ELR (cell line): ENCODE results near the gene GNAT3.

ENCODE experiments used
- DNase-seq: peaks from one replicate; pipeline ENCODE4 v3.0.0-alpha.2; 2015; ENCODE audit warnings: low read depth

GNAT3 gene

DNA sequence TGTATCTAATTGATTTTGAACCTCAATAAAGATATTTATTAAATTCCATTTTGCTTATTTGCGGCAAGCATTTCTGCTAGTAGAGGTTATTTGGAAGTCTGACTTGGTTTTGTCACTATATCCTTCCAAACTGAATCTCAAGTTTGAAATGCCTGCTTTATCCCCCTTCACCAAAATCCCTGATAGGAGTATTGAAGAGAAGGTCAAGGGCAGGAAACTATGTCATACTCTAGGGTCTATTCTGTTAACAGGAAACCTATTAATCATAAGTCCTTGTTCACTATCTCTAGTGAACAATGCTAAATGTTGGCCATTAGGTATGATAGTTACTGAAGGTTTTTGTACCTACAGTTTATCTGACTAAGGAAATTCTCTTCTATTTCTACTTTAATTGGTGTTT lies 11.5 kb downstream of the GNAT3 start:
- no peak for DNase-seq

DNA sequence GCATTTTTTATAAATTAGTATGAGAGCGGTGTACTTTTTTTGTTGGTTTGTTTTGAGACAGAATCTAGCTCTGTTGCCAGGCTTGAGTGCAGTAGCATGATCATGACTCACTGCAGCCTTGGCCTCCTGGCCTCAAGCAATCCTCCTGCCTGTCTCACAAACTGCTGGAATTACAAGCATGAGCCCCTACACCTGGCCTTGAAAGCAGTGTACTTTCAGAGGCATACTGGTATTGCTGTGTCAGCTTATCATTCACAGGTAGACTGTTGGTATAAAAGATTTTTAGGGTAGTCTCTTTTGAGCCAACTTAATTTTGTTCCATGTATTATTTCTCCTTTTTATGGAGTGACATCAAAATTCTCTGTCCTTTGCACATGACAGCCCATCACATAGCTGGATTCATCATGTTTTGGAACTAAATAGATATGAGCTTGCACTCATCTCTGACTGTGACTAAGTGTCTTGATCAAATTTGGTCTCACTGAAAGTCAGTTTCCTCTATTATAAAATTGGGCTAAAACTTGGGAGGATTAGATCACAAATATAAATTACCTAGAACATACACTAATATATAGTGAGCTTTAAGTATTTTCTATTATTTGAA lies 12.4 kb downstream of the GNAT3 start:
- DNase-seq: peak; percentile 90

DNA sequence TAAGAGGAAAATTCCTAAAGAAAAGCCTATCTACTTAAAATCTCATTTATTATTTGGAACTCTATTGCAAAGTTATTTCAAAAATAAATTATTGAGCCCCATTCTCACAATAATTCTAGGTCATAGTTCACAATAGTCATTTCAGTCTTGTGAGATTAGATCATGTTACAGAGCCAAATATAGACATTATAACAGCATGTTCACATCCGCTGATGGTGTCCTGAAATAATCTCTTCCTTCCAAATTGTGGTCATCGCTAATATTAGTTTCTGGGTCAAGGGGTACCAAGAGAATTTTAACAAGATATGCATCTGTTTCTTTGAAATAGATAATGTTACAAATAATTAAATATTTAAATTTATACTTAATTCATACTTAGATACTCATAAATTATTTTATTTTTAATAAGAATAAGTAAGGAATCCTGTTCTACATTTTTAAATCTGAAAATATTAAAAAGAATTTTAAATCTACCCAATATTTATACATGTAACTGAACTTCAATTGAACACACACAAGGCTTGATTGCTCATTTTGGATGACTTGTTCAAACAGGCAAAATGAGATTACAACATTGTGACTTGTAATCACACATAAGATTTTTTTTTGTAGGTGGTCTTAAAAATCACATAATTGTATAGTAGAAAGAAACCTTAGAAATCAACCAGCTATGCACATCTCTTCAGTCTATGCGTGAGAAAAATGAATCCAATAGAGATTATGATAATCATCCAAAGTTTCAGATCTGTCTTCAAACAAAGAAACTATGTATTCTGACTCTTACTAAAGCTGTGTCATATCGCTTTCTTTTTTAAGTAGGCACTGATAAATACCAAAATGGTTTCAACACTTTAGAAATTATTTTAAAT lies 13.1 kb downstream of the GNAT3 start:
- DNase-seq: peak; percentile 71

DNA sequence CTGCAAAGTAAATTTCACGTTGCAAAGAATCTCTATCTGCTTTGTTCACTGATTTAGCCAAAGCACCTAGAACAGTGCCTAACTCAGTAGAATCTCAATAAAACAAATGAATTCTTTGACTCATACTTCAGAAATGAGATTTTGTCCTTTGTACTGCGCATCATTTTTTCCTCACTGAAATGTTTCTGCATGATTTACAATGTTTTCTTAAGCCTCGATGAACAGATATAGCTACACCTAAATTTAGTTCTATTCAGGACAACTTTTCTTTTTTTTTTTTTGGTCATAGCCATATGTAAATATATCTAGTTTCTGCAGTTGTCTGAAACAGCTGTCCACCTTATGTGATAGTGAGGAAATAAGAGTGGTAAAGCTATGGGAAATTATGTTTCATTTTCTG lies 15.3 kb downstream of the GNAT3 start:
- no peak for DNase-seq

DNA sequence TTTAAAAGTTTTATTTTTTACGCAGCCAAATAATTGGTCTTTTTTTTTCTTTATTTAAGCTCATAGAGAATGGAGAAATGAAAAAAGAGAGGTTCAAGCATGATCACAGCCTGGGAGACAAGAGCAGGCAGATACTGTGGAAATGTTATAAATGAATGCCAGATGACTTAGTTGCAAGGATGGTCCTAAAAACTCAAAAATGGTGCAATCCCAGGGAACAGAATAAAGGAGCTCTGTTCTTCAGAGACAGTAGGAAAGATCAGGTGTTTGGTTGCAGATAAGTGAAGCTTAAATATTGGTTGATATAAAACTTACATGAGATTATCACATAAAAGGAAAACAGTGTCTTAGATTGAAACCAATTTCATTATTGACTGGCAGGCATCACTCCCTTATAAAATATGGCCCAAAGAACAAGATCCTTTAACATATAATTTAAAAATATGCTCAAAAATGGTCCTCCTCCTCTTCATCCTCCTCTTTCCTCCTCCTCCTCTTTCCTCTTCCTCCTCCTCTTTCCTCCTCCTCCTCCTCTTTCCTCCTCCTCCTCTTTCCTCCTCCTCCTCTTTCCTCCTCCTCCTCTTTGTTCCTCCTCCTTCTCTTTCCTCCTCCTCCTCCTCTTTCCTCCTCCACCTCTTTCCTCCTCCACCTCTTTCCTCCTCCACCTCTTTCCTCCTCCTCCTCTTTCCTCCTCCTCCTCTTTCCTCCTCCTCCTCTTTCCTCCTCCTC lies 18.6 kb downstream of the GNAT3 start:
- DNase-seq: no peak

DNA sequence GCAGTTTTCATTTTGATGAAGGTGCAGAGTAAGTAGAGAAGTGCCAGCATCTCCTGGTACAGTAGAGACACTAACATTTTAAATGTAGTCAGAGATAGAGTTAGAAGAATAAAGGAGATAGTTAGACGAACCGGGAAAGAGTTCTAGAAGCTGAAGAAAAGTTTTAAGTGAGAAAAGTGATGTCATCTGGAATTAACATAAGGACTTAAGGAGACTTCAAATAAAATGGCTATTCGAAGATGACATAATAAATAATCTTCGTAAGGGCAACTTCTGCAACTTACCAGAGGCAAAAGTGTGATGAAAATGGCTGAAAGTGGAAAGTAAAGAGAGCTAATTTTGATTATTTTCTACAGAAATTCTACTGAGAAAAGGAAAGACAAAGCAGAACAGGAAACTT lies 20.4 kb downstream of the GNAT3 start:
- DNase-seq: no peak

DNA sequence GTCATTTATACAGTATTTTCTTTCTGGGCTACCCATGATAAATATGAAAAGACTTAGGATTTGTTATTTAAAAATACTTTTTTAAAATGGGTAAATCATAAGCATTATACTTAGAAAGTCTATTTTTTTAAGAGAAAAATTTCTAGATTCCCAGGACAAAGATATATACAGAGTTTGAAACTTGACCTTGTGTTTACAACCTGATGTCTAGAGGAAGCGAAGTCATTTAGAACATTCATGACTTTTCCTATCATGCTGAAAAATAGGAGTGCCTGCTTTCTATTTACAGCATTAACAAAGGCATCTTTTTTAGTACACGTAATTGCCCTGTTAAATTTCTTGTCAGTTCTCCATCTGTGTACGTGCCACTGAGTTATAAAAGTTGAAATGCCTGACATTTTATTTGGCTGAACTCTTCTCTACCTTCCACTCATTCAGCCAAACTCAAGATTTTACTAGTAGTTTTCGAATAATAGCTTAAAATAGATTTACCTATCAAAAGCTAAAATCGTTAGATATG lies 23.0 kb downstream of the GNAT3 start:
- no peak for DNase-seq

DNA sequence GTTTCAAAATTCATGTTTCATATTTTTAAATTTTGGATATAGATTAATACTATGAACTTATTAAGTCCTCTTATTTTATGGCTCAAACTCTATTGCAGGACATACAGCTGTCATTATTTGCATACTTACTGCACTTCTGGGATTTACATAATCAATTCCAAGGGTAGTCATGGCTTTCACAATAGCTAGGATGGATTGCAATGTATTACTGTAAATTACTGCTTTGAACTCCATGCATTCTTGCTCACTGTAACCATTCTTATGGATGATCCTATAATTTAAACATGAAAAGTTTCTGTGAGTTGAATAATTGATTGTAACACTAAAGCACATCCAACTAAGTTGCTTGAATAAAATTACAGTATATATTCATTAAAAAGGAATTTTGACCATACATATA lies 23.5 kb downstream of the GNAT3 start:
- DNase-seq: no peak

DNA sequence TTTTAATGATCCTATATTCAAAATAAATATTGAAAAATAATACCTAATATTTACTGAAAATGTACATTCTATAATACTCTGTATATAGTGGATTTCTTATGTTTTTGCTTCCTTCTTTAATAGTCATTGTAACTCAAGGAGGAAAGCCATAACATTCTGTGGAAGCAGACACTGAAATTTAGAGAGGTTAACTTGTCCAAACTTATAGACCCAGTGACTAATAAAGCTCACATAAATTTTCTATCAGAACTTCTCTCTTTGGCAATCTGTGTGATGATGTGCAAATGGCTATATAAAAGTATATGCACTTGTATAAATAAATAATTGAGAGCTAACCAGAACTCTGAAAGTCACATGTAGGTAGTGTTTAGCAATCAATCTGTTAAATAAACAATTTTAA lies 26.1 kb downstream of the GNAT3 start:
- no peak for DNase-seq

DNA sequence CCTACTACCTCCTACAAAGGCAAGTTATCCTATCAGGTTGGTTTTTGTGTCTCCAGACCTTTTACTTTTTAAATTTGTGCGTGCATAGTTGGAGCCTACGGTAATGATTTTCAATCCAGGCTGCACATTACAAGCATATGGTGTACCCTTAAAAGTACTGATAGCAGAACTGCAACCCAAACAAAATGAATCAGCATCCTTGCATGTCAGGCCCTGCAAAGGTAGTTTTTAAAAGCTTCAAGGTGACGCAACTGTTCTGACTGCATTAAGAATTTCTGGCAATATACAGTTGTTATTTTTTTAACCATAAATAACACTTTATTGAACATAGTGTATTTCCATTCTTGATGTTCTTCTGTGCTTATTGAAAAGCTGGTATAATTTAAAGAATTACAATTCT lies 28.9 kb downstream of the GNAT3 start:
- DNase-seq: no peak

DNA sequence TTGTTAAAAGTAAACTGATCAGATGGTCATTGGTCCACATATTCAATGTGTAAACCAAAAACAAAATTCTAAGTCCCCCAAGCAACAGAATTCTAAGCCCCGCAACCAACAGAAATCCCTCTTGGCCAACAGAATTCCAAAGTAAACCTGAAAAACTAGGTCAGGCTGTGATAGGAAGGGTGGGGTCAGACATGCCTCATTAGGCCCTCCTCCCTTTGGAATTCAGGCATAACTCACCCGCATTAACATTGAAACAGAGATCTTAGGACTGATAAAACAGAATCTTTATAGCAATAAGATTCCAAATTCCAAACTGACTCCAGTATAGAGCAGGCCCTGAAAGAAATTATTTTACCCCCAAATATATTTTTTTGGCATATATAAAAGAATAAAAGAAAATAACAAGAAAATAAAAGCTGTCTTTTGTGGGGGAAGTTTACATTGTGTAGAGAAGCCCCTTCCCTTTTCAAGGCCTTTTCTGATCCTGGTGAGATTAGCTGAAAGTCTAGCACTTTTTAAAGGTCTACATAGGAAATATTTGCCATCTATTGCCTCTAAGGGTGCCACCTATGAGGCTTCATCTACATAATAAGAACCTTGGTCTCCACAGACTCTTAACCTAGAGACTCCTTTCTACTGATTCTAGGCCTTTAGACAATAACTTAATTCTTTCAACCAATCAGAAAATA lies 30.5 kb downstream of the GNAT3 start:
- peak; percentile 77 for DNase-seq

DNA sequence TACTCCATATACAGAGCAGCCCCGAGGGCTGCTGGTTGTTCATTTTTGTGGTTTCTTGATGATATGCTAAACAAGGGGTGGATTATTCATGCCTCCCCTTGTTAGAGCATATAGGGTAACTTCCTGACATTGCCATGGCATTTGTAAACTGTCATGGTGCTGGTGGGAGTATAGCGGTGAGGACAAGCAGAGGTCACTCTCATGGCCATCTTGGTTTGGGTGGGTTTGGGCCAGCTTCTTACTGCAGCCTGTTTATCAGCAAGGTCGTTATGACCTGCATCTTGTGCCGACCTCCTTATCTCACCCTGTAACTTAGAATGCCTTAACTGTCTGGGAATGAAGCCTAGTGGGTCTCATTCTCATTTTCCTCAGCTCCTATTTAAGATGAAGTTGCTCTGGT lies 31.3 kb downstream of the GNAT3 start:
- DNase-seq: peak; percentile 33

DNA sequence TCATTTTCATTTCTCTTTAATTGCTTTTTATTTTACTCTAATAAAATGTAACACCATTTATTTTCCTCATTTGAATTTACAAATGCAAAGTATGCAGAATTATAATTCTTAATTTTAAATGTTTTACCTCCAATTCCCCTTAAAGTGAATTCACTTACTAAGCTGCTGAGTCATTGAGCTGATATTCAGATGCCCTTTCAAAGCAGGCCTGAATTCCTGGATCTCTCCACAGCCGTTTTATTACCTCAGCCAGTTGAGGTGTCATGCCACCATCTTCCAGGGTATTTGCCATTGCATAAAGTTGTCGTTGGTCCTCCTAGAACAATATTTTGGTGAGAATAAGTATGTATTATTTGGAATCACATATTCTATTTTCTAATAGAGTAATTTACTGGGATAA lies 33.2 kb downstream of the GNAT3 start:
- DNase-seq: peak; percentile 83

DNA sequence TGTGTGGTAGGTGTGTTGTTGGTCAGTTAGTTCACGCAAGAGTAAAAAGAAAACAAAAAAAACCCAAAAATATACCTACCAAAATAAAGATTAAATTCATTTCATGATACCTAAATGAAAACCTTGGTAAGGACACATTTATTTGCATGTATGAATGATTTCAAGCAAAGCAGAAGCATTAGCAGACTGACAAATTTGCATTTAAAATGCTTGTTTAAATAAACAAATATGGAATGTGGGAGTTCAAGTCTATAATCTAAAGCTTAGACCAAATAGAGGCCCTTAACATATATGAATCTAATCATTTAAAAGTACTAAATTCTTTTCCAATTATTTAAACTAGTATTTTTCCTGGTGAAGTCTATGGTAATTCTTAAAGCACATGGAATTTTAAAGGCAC lies 35.8 kb downstream of the GNAT3 start:
- DNase-seq: no peak

DNA sequence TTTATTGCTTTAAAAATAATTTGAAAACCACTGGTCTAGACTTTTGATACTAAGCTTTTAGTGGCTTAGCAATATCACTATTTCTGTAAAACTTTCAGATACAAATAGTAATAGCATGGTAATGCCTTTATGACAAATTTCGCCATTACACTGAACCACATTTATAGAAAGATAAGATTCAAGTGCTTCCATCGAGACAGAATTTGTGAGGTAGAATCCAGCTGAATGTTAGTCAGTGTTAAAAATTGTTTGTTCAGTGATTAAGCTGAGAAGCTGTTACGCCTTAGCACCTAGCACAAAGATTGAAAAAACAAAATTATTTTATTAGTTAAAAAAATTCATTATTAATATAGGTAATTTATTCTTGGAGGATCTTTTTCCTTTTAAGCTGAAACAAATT lies 36.5 kb downstream of the GNAT3 start:
- no peak for DNase-seq

DNA sequence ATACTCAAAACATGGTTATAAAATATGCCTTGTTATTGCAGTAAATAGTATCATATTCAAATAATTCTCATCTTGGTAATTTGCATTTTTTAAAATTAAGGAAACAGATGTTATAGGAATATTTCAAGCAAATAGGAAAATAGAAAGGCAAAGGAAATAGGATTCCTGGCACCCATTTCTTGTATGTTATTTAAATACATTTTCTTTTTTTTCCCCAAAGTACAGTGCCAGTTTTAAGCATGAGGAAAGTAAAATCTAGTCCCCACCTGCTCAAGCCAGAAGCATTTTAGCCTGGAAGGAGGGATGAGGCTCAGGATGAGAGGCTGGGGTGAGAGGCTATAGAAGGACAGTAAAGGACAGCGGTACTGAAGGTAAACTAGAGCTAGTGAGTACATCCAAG lies 38.1 kb downstream of the GNAT3 start:
- no peak for DNase-seq

DNA sequence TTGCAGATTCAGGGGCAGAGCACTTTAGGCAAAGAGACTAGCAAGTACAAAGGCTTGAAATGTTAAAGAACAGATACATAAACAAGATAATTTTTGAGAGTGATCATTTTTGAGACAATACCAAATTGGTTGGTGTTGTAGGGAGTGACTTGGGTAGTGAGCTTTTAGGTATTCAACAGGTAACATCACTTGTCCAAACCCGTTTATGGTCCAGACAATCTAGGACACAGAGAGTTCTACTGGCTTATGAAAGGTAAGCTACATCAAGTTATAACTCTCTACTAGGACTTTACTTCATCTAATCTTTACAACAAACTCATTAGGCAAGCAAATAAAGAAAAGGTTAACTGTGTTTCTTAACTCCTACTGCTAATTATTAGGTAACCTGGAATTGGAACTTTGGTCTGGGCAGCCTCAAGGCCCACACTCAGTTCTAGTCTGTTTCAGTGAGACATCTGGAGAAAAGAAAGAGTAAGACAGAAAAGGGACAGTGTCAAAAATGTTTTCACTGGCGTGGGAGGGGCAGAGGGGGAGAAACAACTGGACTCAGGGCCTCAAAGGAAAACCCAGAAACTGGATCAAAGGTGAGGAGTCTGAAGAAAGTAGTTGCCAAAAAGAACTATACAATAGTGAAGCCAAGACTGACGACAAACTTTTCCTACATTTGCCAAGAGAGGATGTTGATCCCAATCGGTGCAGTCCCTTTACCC lies 39.2 kb downstream of the GNAT3 start:
- no peak for DNase-seq

DNA sequence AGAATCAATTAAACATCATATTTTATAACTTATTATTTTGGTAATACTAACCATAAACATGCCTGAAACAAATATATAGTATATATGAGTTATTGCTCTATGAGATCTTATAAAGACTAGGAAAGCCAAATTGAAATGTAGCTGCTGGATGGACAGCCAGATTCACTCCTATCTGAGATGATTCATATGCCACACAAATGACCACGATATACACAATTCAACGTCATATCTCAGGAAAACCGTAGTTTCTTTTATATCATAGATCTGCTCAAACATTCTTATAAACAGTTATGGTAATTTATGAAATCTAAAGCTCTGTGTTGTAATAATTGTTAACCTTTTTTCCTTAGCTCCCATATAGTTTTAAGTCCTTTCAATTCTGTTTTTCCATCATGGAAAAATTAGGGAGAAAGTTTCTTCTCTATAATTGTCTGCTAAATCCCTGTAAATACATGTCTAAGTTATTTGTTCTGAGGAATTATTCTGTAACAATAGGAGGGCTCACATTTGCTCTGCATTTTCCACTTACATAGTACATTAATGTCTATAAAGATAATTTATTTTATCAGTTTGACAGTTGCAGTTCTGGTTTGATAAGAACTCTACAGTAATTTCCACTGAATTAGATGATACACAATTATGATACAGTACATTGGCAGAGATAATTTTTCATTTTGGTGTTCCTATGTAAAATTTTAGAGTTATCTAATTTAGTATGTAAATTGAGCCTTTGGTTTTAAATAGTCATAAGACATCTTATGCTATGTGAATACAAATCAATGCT lies 42.7 kb downstream of the GNAT3 start:
- DNase-seq: peak; percentile 29

DNA sequence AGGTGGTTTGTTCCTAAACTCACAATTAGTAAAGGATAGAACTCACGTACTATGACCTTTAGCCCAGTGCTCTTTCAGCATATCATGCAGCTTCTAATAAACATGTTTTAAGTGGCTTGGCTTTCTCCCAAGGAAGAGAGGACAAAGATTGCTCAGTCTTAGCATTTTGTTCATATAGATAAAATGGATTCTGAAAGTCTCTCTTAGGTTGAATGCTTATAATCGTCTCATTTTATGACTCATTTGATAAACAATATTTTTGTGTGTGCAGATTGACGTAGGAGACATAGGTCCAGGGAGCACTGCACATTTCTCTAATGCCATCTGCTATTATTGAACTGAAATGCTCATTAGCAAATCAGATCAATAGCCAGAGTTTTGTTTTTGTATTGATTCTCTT lies 44.8 kb downstream of the GNAT3 start:
- peak; percentile 63 for DNase-seq

DNA sequence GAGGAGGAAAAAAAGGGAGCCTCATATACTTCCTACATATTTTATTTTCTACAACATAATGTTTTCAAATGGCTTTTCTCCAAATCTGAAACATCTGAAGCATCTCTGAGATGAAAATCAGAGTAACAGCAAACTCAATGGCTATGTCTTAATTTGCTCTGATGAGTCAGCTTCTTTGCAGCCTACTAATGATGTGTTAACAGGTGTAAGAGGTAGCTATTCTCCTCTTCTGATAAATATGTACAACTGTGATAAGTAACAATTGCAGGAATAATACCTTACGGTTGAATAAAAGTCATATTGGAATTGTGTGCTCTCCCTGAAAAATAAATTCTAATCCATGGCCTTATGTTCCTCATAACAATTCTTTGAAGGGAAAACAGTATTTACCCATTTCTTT lies 45.2 kb downstream of the GNAT3 start:
- DNase-seq: no peak

DNA sequence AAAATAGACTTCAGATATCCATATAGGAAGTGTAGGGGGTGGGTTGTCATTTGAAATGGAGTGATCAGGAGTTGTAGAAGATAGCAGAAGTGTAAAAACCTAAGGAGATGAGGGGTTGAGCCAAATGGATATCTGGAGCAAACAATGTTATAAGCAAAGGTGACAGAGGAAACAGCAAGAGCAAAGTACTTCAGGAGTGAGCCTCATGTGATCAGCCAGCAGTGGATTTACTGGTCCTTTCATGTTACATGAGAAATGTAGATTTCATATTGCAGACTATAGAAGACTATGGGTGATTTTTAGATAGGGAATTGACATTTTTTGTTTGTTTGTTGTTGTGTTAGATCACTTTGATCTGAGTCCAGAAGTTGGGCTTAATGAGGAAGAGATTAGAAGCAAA lies 47.7 kb downstream of the GNAT3 start:
- no peak for DNase-seq
